GM23338 (cell line): ENCODE results near the gene CD300LB. TPM values are rescaled to one million over a fixed set of nuclear protein-coding genes. Genes with fewer than 3 reads are reported as not detected.

Source experiments
- ATAC-seq: fragments of 200-7000 bp; cut with Tn5 transposase; 3 replicates; pipeline ENCODE4 v1.9.1; 2020
- DNase-seq: peaks from one replicate; pipeline ENCODE4 v3.0.0-alpha.2; 2015; ENCODE audit warnings: low spot score
- H2AFZ ChIP-seq: fragments of 200-600 bp; sonication (generic); 2 replicates; pipeline ENCODE4 v1.8.0; 2016; ENCODE audit warnings: antibody characterized with exemption, mild to moderate bottlenecking, moderate library complexity
- H3F3A ChIP-seq: fragments of 200-600 bp; sonication (generic); replicated peaks from 2 replicates; pipeline ENCODE4 v1.8.0; 2017; ENCODE audit warnings: antibody characterized with exemption, mixed run types, low read depth
- H3K27ac ChIP-seq: fragments of 200-600 bp; sonication (generic); 2 replicates; pipeline ENCODE4 v1.6.1; 2016; ENCODE audit warnings: low read depth
- H3K27me3 ChIP-seq: fragments of 200-600 bp; sonication (generic); 2 replicates; pipeline ENCODE4 v1.8.0; 2016; ENCODE audit warnings: mild to moderate bottlenecking, mixed run types, moderate library complexity; ENCODE audit not compliant: insufficient read depth
- H3K36me3 ChIP-seq: fragments of 200-600 bp; sonication (generic); 2 replicates; pipeline ENCODE4 v1.8.0; 2016; ENCODE audit warnings: mild to moderate bottlenecking; ENCODE audit not compliant: insufficient read depth
- H3K4me1 ChIP-seq: fragments of 200-600 bp; sonication (generic); 2 replicates; pipeline ENCODE4 v1.8.0; 2016; ENCODE audit warnings: mild to moderate bottlenecking, moderate library complexity; ENCODE audit not compliant: insufficient read depth
- H3K4me2 ChIP-seq: fragments of 200-600 bp; sonication (generic); 2 replicates; pipeline ENCODE4 v1.7.1; 2017; ENCODE audit warnings: mixed run types
- H3K4me3 ChIP-seq: fragments of 200-600 bp; sonication (generic); 2 replicates; pipeline ENCODE4 v1.6.1; 2016; ENCODE audit warnings: mixed run types
- H3K79me2 ChIP-seq: fragments of 200-600 bp; sonication (generic); replicated peaks from 2 replicates; pipeline ENCODE4 v1.8.0; 2017; ENCODE audit warnings: mild to moderate bottlenecking; ENCODE audit not compliant: insufficient read depth
- H3K9me2 ChIP-seq: fragments of 200-600 bp; sonication (generic); 2 replicates; pipeline ENCODE4 v1.8.0; 2017; ENCODE audit not compliant: insufficient read depth
- H4K20me1 ChIP-seq: fragments of 200-600 bp; sonication (generic); replicated peaks from 2 replicates; pipeline ENCODE4 v1.8.0; 2017; ENCODE audit warnings: mild to moderate bottlenecking; ENCODE audit not compliant: insufficient read depth
- H3K27ac Mint-ChIP-seq: 2 replicates; pipeline ENCODE4 v1.8.0; 2020; ENCODE audit warnings: inconsistent platforms, mild to moderate bottlenecking, moderate library complexity, mixed read lengths
- H3K27me3 Mint-ChIP-seq: 3 replicates; pipeline ENCODE4 v1.8.0; 2022; ENCODE audit warnings: low read depth, mild to moderate bottlenecking, moderate library complexity, mixed read lengths, inconsistent platforms; ENCODE audit not compliant: insufficient read depth, poor library complexity
- H3K36me3 Mint-ChIP-seq: 3 replicates; pipeline ENCODE4 v1.8.0; 2021; ENCODE audit warnings: low read depth, mild to moderate bottlenecking, inconsistent platforms, moderate library complexity, mixed read lengths
- H3K4me1 Mint-ChIP-seq: 3 replicates; pipeline ENCODE4 v1.8.0; 2020; ENCODE audit warnings: mild to moderate bottlenecking, inconsistent platforms, mixed read lengths
- H3K4me3 Mint-ChIP-seq: 3 replicates; pipeline ENCODE4 v1.8.0; 2021; ENCODE audit warnings: moderate library complexity, mild to moderate bottlenecking, inconsistent platforms, mixed read lengths
- H3K9me3 Mint-ChIP-seq: 3 replicates; pipeline ENCODE4 v1.8.0; 2020; ENCODE audit warnings: moderate library complexity, mild to moderate bottlenecking, inconsistent platforms, mixed read lengths
- CTCF ChIP-seq, 2 experiments: fragments of 200-600 bp in 1 of 2; sonication (generic) in 1 of 2; conservative IDR thresholded peaks; 2 replicates each; pipeline versions ENCODE4 v1.5.1 to v1.6.1; 2016 to 2017; ENCODE audit warnings: antibody characterized with exemption in 2 of 2, low read depth in 2 of 2, mild to moderate bottlenecking in 2 of 2, moderate library complexity in 1 of 2
- JUNB ChIP-seq: IDR thresholded peaks from one replicate; pipeline ENCODE4 v1.6.1; 2016; ENCODE audit warnings: antibody characterized with exemption; ENCODE audit not compliant: unreplicated experiment
- ZNF331 ChIP-seq: fragments of 250-450 bp; sonication (Bioruptor Pico); IDR thresholded peaks from 2 replicates; pipeline ENCODE4 v1.5.0; 2020; ENCODE audit warnings: low read depth, mild to moderate bottlenecking, moderate library complexity
- ZNF462 ChIP-seq: fragments of 250-450 bp; sonication (Bioruptor Pico); IDR thresholded peaks from 2 replicates; pipeline ENCODE4 v1.5.0; 2020; ENCODE audit warnings: mild to moderate bottlenecking, moderate library complexity
- polyA plus RNA-seq: library from polyadenylated mRNA; unstranded; fragments of >200 nt; fragmentation: Nextera tagmentation; extraction: Ambion mirVana; gene quantifications from 2 replicates; pipeline ENCODE4 v1.2.1, GENCODE V29; 2016
- total RNA-seq: library from RNA; depleted of rRNA; stranded (reverse); fragments of >200 nt; shearing (Covaris generic); gene quantifications from 2 replicates; pipeline ENCODE4 v1.2.3, GENCODE V29; 2014

CD300LB gene
- total and polyA plus RNA-seq, 2 experiments from 2014 or later: not detected

- no peak for TF ChIP-seq CTCF (conservative IDR thresholded peaks at IDR 0.05; ENCODE audit: low read depth in 2 of 2)
Observed at GRCh38 chr17:74565126-74565525, 33.9 kb upstream of the CD300LB start (continued).

GRCh38 chr17:74563358-74563757 lies 32.1 kb upstream of the CD300LB start:
- Mint-ChIP-seq H3K4me3 (no peak overlapping the region), H3K9me3 (peaks cover 11% of the 10 kb centered on the region), H3K27ac (no peak overlapping the region), H3K4me1 (peaks cover 12% of the 10 kb centered on the region; the same call in 2 of the 3 replicates), H3K27me3 (peaks cover 11% of the 10 kb centered on the region), H3K36me3 (peaks cover 10% of the 10 kb centered on the region)
- H3K4me1 ChIP-seq: 0 out of 2 replicates have a peak, but pooled peaks cover 3% of the 10 kb centered on the region
- no peaks in the 10 kb centered on the region for H3K27me3 ChIP-seq
- no peak overlapping the region for H3K4me2 ChIP-seq
- ATAC-seq: no peak
- no peaks in the 10 kb centered on the region for H3K79me2 ChIP-seq
- H3K36me3 ChIP-seq: no peaks in the 10 kb centered on the region
- TF ChIP-seq ZNF331 (CRISPR knock-in tag) (no peak), JUNB (no peak), ZNF462 (CRISPR knock-in tag) (no peak)
- no peaks in the 10 kb centered on the region; the same call in 1 of the 2 replicates for H3K9me2 ChIP-seq
- no peak overlapping the region for H3K27ac ChIP-seq
- no peak overlapping the region for H3K4me3 ChIP-seq
- DNase-seq: no peak
- 0 out of 2 replicates have a peak, but pooled peaks cover 2% of the 10 kb centered on the region for H3F3A ChIP-seq
- H4K20me1 ChIP-seq: no peaks in the 10 kb centered on the region
- no peak overlapping the region for H2AFZ ChIP-seq
